Measurements from ENCODE around the gene MRPL38. TPM values are rescaled to one million over a fixed set of nuclear protein-coding genes. Genes with fewer than 3 reads are reported as not detected.

MRPL38 gene
- total and polyA plus RNA-seq, 2 of the 8 experiments (the other 6 are each of a cell fraction or from before 2014, with no cell fraction given), result 78.4 to 125 TPM

GRCh38 chr17:75864448-75864871 is 40.2 kb downstream of the MRPL38 start:
- no peak overlapping the region for H3K56ac ChIP-seq (replicated peaks; ENCODE audit: insufficient read length, low read depth, low read length)
- DNase-seq (ENCODE audit: low read depth in 1 of 2, low spot score in 2 of 2), result no peak
- H2BK15ac ChIP-seq (ENCODE audit: low read length), result no peak overlapping the region
- no peaks in the 10 kb centered on the region for H3K9me3 ChIP-seq (ENCODE audit: insufficient read depth in 2 of 2, low read depth in 1 of 2, low read length in 1 of 2)
- CTCF ChIA-PET (ENCODE audit: partially characterized antibody), result interaction anchor here (0.6 to 27.2 kb wide), 9 partner anchors 8 to 1973 kb away, joined by 3 to 563 read pairs (median 4); partner anchors contain the start of gene TRIM47
- POLR2A ChIA-PET (ENCODE audit: partially characterized antibody), result interaction anchor here (0.6 to 1.1 kb wide), 2 partner anchors 10 to 38 kb away, joined by 3 to 5 read pairs; partner anchors contain the start of gene WBP2
- H3K4me3 ChIP-seq (ENCODE audit: extremely low read depth in 1 of 4, insufficient read depth in 2 of 4, low read depth in 3 of 4, low read length in 4 of 4), result no peak overlapping the region
- H3K4ac ChIP-seq (replicated peaks; ENCODE audit: insufficient read length, low read depth, low read length), result no peak overlapping the region
- no peak overlapping the region for H3K18ac ChIP-seq (ENCODE audit: extremely low read depth, low read length)
- no peaks in the 10 kb centered on the region for H3K36me3 ChIP-seq (ENCODE audit: control insufficient read depth in 2 of 4, insufficient read depth in 4 of 4, low read length in 3 of 4)
- WGBS, 2 experiments (ENCODE audit: extremely low coverage in 1 of 2, insufficient coverage in 1 of 2, insufficient read length in 1 of 2, insufficient replicate concordance in 2 of 2, low coverage in 1 of 2, low lambda C conversion rate in 2 of 2, missing lambda C conversion rate in 1 of 2), result 74% methylated on average over 8 of the region's 8 CpGs; no CpG with 5 or more reads in 1 of the 2 experiments
- no peak overlapping the region for H3K23ac ChIP-seq (ENCODE audit: insufficient read length)
- H3K4me2 ChIP-seq (ENCODE audit: insufficient read depth in 1 of 2, low read depth in 2 of 2, low read length in 2 of 2), result 0 out of 4 replicates have a peak overlapping the region, but pooled peaks of 1 of the 2 experiments have one; percentile 11
- no peak overlapping the region for H3K9ac ChIP-seq (replicated peaks in 1 of 4; ENCODE audit: extremely low read depth in 1 of 4, low read depth in 3 of 4, low read length in 3 of 4)
- H4K20me1 ChIP-seq (replicated peaks in 1 of 2; ENCODE audit: control insufficient read depth in 1 of 2, insufficient read depth in 2 of 2, low read length in 2 of 2), result no peaks in the 10 kb centered on the region
- H2AFZ ChIP-seq (ENCODE audit: low read length), result 0 out of 2 replicates have a peak overlapping the region, but pooled peaks have one; percentile 25
- no peak overlapping the region for H4K91ac ChIP-seq (replicated peaks; ENCODE audit: insufficient read length, low read length)
- FAIRE-seq, result no peak
- no peak overlapping the region for H3K14ac ChIP-seq (ENCODE audit: insufficient read length)
- no peak overlapping the region for H2BK120ac ChIP-seq (replicated peaks; ENCODE audit: low read depth, low read length)
- no peaks in the 10 kb centered on the region for H3K79me2 ChIP-seq (ENCODE audit: control insufficient read depth in 1 of 2, insufficient read depth in 2 of 2, low read length in 2 of 2)
- no peak overlapping the region for H2BK12ac ChIP-seq (ENCODE audit: low read depth, low read length)
- no peak overlapping the region for H3K27ac ChIP-seq (ENCODE audit: low read depth, low read length)
- H3K23me2 ChIP-seq (ENCODE audit: low read depth, low read length), result no peaks in the 10 kb centered on the region
- no peak overlapping the region for H2BK5ac ChIP-seq (ENCODE audit: low read depth, low read length)
- no peak overlapping the region for H4K5ac ChIP-seq (ENCODE audit: insufficient read length, low read depth, low read length)
- H2BK20ac ChIP-seq (ENCODE audit: low read length), result no peak overlapping the region
- no peak overlapping the region for H2AK5ac ChIP-seq (ENCODE audit: low read depth, low read length)
- H3K27me3 ChIP-seq (replicated peaks in 1 of 4; ENCODE audit: control insufficient read depth in 3 of 4, extremely low read depth in 1 of 4, insufficient read depth in 3 of 4, low read length in 3 of 4), result no peaks in the 10 kb centered on the region
- H3K79me1 ChIP-seq (ENCODE audit: low read depth, low read length), result no peaks in the 10 kb centered on the region
- no peak overlapping the region for H4K8ac ChIP-seq (ENCODE audit: extremely low read depth, insufficient read depth, low read length)
- peaks cover 0 to 3% (median 1%) of the 10 kb centered on the region in 4 experiments; a peak in 5 of 7 replicates for H3K4me1 ChIP-seq (replicated peaks in 1 of 4; ENCODE audit: control insufficient read depth in 3 of 4, insufficient read depth in 4 of 4, low read length in 3 of 4)
- TF ChIP-seq RNF2 (IDR thresholded peaks at IDR 0.05; ENCODE audit: borderline replicate concordance, low read depth, low read length, missing control alignments, poor library complexity, severe bottlenecking) (no peak), JUN (IDR thresholded peaks at IDR 0.05; ENCODE audit: low read depth, low read length) (no peak), SUZ12 (IDR thresholded peaks at IDR 0.05; ENCODE audit: low read length) (no peak), HDAC2 (IDR thresholded peaks at IDR 0.05; ENCODE audit: borderline replicate concordance in 1 of 2, low read depth in 2 of 2, low read length in 2 of 2) (no peak), YY1 (IDR thresholded peaks at IDR 0.05; ENCODE audit: low read depth, low read length) (no peak), TEAD4 (IDR thresholded peaks at IDR 0.05; ENCODE audit: low read depth, low read length) (no peak)
- TF ChIP-seq, protein P1, sequence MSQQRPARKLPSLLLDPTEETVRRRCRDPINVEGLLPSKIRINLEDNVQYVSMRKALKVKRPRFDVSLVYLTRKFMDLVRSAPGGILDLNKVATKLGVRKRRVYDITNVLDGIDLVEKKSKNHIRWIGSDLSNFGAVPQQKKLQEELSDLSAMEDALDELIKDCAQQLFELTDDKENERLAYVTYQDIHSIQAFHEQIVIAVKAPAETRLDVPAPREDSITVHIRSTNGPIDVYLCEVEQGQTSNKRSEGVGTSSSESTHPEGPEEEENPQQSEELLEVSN (IDR thresholded peaks at IDR 0.05), result no peak
- TF ChIP-seq, protein P2, sequence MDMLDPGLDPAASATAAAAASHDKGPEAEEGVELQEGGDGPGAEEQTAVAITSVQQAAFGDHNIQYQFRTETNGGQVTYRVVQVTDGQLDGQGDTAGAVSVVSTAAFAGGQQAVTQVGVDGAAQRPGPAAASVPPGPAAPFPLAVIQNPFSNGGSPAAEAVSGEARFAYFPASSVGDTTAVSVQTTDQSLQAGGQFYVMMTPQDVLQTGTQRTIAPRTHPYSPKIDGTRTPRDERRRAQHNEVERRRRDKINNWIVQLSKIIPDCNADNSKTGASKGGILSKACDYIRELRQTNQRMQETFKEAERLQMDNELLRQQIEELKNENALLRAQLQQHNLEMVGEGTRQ (IDR thresholded peaks at IDR 0.05; ENCODE audit: low read length), result no peak
- TF ChIP-seq, protein P3, sequence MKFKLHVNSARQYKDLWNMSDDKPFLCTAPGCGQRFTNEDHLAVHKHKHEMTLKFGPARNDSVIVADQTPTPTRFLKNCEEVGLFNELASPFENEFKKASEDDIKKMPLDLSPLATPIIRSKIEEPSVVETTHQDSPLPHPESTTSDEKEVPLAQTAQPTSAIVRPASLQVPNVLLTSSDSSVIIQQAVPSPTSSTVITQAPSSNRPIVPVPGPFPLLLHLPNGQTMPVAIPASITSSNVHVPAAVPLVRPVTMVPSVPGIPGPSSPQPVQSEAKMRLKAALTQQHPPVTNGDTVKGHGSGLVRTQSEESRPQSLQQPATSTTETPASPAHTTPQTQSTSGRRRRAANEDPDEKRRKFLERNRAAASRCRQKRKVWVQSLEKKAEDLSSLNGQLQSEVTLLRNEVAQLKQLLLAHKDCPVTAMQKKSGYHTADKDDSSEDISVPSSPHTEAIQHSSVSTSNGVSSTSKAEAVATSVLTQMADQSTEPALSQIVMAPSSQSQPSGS (IDR thresholded peaks at IDR 0.05; ENCODE audit: low read length), result no peak
